ENCODE data around the gene NCK1.
A peak's percentile ranks its signal among the peaks of the same experiment; 100 is the strongest.
"Not testable (repeated sequence)": the region's sequence is repeated elsewhere in the genome, so short reads cannot be mapped to it uniquely, and the experiment has no call there.

The NCK1 gene

GRCh38 chr3:136889947-136890346 lies 27.9 kb downstream of the NCK1 start:
- Histone ChIP-seq H3K4me2 (ENCODE audit: low read depth, low read length, poor library complexity, severe bottlenecking) (no peak overlapping the region), H3K9me2 (replicated peaks; ENCODE audit: insufficient read depth, low read length) (no peaks in the 10 kb centered on the region), H3K9me3 (ENCODE audit: insufficient read depth, low read length) (no peaks in the 10 kb centered on the region), H3K27ac (ENCODE audit: low read depth, low read length) (no peak overlapping the region), H3F3A (ENCODE audit: insufficient read depth) (peaks cover 17% of the 10 kb centered on the region), H3K9ac (ENCODE audit: low read length) (no peak overlapping the region), H3K4me3 (ENCODE audit: insufficient read depth, low read length, poor library complexity, severe bottlenecking) (no peak overlapping the region), H2AFZ (ENCODE audit: low read depth, low read length, severe bottlenecking) (no peak overlapping the region), H3K36me3 (ENCODE audit: low read length) (no peaks in the 10 kb centered on the region), H3K27me3 (ENCODE audit: low read length) (no peaks in the 10 kb centered on the region), H4K20me1 (ENCODE audit: low read depth, low read length) (no peaks in the 10 kb centered on the region; the same call in 1 of the 2 replicates), H3K79me2 (ENCODE audit: insufficient read depth, low read length) (peaks cover 100% of the 10 kb centered on the region)
- TF ChIP-seq EZH2phosphoT487 (conservative IDR thresholded peaks at IDR 0.05; ENCODE audit: low read length) (no peak), CTCF (IDR thresholded peaks at IDR 0.05; ENCODE audit: insufficient read depth, low read length, poor library complexity, severe bottlenecking) (no peak)

- Histone ChIP-seq H3K36me3 (ENCODE audit: low read length) (peaks cover 8% of the 10 kb centered on the region; the same call in 1 of the 2 replicates), H3K27ac (ENCODE audit: low read depth, low read length) (peak overlapping the region; percentile 43), H4K20me1 (ENCODE audit: low read depth, low read length) (no peaks in the 10 kb centered on the region; the same call in 1 of the 2 replicates), H3K4me3 (ENCODE audit: insufficient read depth, low read length, poor library complexity, severe bottlenecking) (no peak overlapping the region), H3K27me3 (ENCODE audit: low read length) (no peaks in the 10 kb centered on the region), H2AFZ (ENCODE audit: low read depth, low read length, severe bottlenecking) (no peak overlapping the region), H3K4me2 (ENCODE audit: low read depth, low read length, poor library complexity, severe bottlenecking) (peak overlapping the region; percentile 37), H3F3A (ENCODE audit: insufficient read depth) (peaks cover 18% of the 10 kb centered on the region), H3K9me2 (replicated peaks; ENCODE audit: insufficient read depth, low read length) (no peaks in the 10 kb centered on the region), H3K79me2 (ENCODE audit: insufficient read depth, low read length) (peaks cover 99% of the 10 kb centered on the region), H3K9me3 (ENCODE audit: insufficient read depth, low read length) (no peaks in the 10 kb centered on the region), H3K9ac (ENCODE audit: low read length) (no peak overlapping the region)
- TF ChIP-seq EZH2phosphoT487 (conservative IDR thresholded peaks at IDR 0.05; ENCODE audit: low read length) (no peak), CTCF (IDR thresholded peaks at IDR 0.05; ENCODE audit: insufficient read depth, low read length, poor library complexity, severe bottlenecking) (no peak)
Observed at GRCh38 chr3:136891934-136892855, 30.2 kb downstream of the NCK1 start.

- H3K79me2 ChIP-seq (ENCODE audit: insufficient read depth, low read length): peaks cover 98% of the 10 kb centered on the region
- TF ChIP-seq CTCF (IDR thresholded peaks at IDR 0.05; ENCODE audit: insufficient read depth, low read length, poor library complexity, severe bottlenecking) (no peak), EZH2phosphoT487 (conservative IDR thresholded peaks at IDR 0.05; ENCODE audit: low read length) (no peak)
- H3K36me3 ChIP-seq (ENCODE audit: low read length): peaks cover 8% of the 10 kb centered on the region; the same call in 1 of the 2 replicates
Observed at GRCh38 chr3:136893848-136894443, 31.9 kb downstream of the NCK1 start.

GRCh38 chr3:136897171-136897570 lies 35.2 kb downstream of the NCK1 start:
- H3K4me3 ChIP-seq (ENCODE audit: insufficient read depth, low read length, poor library complexity, severe bottlenecking); H4K20me1 ChIP-seq (ENCODE audit: low read depth, low read length); H3K9ac ChIP-seq (ENCODE audit: low read length); H2AFZ ChIP-seq (ENCODE audit: low read depth, low read length, severe bottlenecking); H3K27me3 ChIP-seq (ENCODE audit: low read length); H3K9me3 ChIP-seq (ENCODE audit: insufficient read depth, low read length); H3K9me2 ChIP-seq (replicated peaks; ENCODE audit: insufficient read depth, low read length): not testable (repeated sequence)
- Histone ChIP-seq H3K36me3 (ENCODE audit: low read length) (peaks cover 15% of the 10 kb centered on the region), H3K27ac (ENCODE audit: low read depth, low read length) (peak overlapping the region; percentile 85), H3F3A (ENCODE audit: insufficient read depth) (peaks cover 59% of the 10 kb centered on the region), H3K4me2 (ENCODE audit: low read depth, low read length, poor library complexity, severe bottlenecking) (peak overlapping the region; percentile 50), H3K79me2 (ENCODE audit: insufficient read depth, low read length) (peaks cover 98% of the 10 kb centered on the region)

More at GRCh38 chr3:136893848-136894443, 31.9 kb downstream of the NCK1 start:
- Histone ChIP-seq H3K9ac (ENCODE audit: low read length) (no peak overlapping the region), H2AFZ (ENCODE audit: low read depth, low read length, severe bottlenecking) (no peak overlapping the region), H3K9me3 (ENCODE audit: insufficient read depth, low read length) (no peaks in the 10 kb centered on the region), H4K20me1 (ENCODE audit: low read depth, low read length) (no peaks in the 10 kb centered on the region; the same call in 1 of the 2 replicates), H3K27ac (ENCODE audit: low read depth, low read length) (peak overlapping the region; percentile 11; the same call in 1 of the 2 replicates), H3K4me3 (ENCODE audit: insufficient read depth, low read length, poor library complexity, severe bottlenecking) (no peak overlapping the region), H3K27me3 (ENCODE audit: low read length) (no peaks in the 10 kb centered on the region), H3K9me2 (replicated peaks; ENCODE audit: insufficient read depth, low read length) (no peaks in the 10 kb centered on the region), H3K4me2 (ENCODE audit: low read depth, low read length, poor library complexity, severe bottlenecking) (peak overlapping the region; percentile 37), H3F3A (ENCODE audit: insufficient read depth) (peaks cover 35% of the 10 kb centered on the region)
